Esophagus muscularis mucosa (tissue), 4 donors: ENCODE results near the gene TUBGCP6.

Experiments
- EP300 ChIP-seq: sonication (generic); formaldehyde crosslinking; IDR thresholded peaks from one replicate; pipeline ENCODE4 v1.6.1; 2017; ENCODE audit warnings: antibody characterized with exemption
- POLR2A ChIP-seq: fragments of 450-650 bp; IDR thresholded peaks from one replicate; pipeline ENCODE4 v1.6.1; 2017; ENCODE audit warnings: antibody characterized with exemption, moderate library complexity, mild to moderate bottlenecking, low read depth
- POLR2AphosphoS5 ChIP-seq, 2 donors: sonication (generic); formaldehyde crosslinking; IDR thresholded peaks; one replicate each; pipeline ENCODE4 v1.6.1; 2017; ENCODE audit warnings: antibody characterized with exemption in 2 of 2
- TF ChIP-seq, protein P1 (sequence below), 3 experiments: fragments of 200-600 bp in 2 of 3; fragments of 450-650 bp in 1 of 3; sonication (generic) in 2 of 3; IDR thresholded peaks; one replicate each; pipeline ENCODE4 v1.5.1; 2017 to 2019; ENCODE audit warnings: antibody characterized with exemption in 3 of 3, mild to moderate bottlenecking in 2 of 3, moderate library complexity in 1 of 3

DNA sequence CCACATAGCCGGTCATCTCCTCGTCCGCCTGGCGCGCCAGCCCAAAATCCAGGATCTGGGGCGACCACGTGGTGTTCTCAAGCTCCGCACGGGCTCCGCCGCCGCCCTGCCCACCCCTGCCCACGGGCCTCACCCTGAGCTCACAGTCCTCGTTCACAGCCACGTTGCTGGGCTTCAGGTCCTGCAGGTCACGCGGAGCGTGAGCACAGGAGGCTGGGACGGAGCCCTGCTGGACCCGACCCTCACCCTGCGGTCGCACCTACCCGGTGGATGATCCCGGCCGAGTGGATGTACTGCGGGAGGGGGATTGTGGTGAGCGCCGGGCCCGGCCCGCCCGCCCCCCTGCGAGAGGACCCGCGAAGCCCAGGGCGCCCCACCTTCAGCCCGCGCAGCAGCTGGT lies 22.2 kb upstream of the TUBGCP6 start:
- TF ChIP-seq, protein P1, sequence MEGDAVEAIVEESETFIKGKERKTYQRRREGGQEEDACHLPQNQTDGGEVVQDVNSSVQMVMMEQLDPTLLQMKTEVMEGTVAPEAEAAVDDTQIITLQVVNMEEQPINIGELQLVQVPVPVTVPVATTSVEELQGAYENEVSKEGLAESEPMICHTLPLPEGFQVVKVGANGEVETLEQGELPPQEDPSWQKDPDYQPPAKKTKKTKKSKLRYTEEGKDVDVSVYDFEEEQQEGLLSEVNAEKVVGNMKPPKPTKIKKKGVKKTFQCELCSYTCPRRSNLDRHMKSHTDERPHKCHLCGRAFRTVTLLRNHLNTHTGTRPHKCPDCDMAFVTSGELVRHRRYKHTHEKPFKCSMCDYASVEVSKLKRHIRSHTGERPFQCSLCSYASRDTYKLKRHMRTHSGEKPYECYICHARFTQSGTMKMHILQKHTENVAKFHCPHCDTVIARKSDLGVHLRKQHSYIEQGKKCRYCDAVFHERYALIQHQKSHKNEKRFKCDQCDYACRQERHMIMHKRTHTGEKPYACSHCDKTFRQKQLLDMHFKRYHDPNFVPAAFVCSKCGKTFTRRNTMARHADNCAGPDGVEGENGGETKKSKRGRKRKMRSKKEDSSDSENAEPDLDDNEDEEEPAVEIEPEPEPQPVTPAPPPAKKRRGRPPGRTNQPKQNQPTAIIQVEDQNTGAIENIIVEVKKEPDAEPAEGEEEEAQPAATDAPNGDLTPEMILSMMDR (IDR thresholded peaks at IDR 0.05) = no peak
- TF ChIP-seq EP300 (no peak), POLR2A (no peak), POLR2AphosphoS5 (IDR thresholded peaks at IDR 0.05) (no peak)
